ENCODE results near the gene ASTN2. TPM values are rescaled to one million over a fixed set of nuclear protein-coding genes. Genes with fewer than 3 reads are reported as not detected.

Gene ASTN2
- total RNA-seq, 2 experiments from 2014 or later: 1.7 to 4.2 TPM

DNA sequence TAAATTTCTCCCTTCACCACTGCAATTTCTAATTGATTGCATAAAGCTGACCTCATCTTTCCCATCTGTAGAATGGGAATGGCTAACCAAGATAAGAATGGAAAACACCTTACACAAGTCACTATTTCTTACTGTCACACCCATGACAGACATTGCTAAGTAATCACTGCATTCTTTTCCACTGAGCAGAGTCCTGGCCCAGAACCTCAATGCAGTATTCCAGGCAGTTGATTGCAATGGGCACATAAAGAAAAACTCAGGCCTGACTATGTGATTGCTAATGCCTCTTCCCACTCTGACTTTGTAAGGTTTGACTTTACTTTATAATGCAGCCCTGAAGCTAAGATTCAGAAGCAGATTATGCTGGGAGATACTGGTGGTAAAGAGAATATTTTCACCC is 698.4 kb downstream of the ASTN2 start:
- no peak overlapping the region for H3K4me2 ChIP-seq (ENCODE audit: low read length)
- no peak overlapping the region for H2AFZ ChIP-seq (ENCODE audit: low read length)
- intact Hi-C loops (cut with micrococcal nuclease; ENCODE audit: unreplicated experiment): no loop called here
- H3K9me3 ChIP-seq (ENCODE audit: low read length): no peaks in the 10 kb centered on the region
- no peaks in the 10 kb centered on the region for H3K4me1 ChIP-seq (ENCODE audit: insufficient read depth, low read length, poor library complexity, severe bottlenecking)
- no peak for TF ChIP-seq EZH2phosphoT487 (IDR thresholded peaks at IDR 0.05; ENCODE audit: borderline replicate concordance, low read depth, low read length)
- TF ChIP-seq, protein P1, sequence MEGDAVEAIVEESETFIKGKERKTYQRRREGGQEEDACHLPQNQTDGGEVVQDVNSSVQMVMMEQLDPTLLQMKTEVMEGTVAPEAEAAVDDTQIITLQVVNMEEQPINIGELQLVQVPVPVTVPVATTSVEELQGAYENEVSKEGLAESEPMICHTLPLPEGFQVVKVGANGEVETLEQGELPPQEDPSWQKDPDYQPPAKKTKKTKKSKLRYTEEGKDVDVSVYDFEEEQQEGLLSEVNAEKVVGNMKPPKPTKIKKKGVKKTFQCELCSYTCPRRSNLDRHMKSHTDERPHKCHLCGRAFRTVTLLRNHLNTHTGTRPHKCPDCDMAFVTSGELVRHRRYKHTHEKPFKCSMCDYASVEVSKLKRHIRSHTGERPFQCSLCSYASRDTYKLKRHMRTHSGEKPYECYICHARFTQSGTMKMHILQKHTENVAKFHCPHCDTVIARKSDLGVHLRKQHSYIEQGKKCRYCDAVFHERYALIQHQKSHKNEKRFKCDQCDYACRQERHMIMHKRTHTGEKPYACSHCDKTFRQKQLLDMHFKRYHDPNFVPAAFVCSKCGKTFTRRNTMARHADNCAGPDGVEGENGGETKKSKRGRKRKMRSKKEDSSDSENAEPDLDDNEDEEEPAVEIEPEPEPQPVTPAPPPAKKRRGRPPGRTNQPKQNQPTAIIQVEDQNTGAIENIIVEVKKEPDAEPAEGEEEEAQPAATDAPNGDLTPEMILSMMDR (conservative IDR thresholded peaks at IDR 0.05; ENCODE audit: low read length): no peak
- H3K9me2 ChIP-seq (ENCODE audit: insufficient read depth, low read length): no peaks in the 10 kb centered on the region
- no peak overlapping the region for H3K4me3 ChIP-seq (ENCODE audit: low read depth, low read length, poor library complexity, severe bottlenecking)
- CTCF ChIA-PET (ENCODE audit: unreplicated experiment): no interaction called here
- POLR2A ChIA-PET: no interaction called here
- BruUV-seq (replicated peaks): no TSS peak
- no peaks in the 10 kb centered on the region for H3K79me2 ChIP-seq (ENCODE audit: insufficient read depth, low read depth, low read length)
- no peak overlapping the region for H3K27ac ChIP-seq (ENCODE audit: low read depth, low read length, poor library complexity, severe bottlenecking)
- H4K20me1 ChIP-seq (ENCODE audit: insufficient read depth, low read length): no peaks in the 10 kb centered on the region
- no peaks in the 10 kb centered on the region for H3K36me3 ChIP-seq (ENCODE audit: insufficient read depth, low read length)
- DNase-seq (ENCODE audit: low spot score): no peak

DNA sequence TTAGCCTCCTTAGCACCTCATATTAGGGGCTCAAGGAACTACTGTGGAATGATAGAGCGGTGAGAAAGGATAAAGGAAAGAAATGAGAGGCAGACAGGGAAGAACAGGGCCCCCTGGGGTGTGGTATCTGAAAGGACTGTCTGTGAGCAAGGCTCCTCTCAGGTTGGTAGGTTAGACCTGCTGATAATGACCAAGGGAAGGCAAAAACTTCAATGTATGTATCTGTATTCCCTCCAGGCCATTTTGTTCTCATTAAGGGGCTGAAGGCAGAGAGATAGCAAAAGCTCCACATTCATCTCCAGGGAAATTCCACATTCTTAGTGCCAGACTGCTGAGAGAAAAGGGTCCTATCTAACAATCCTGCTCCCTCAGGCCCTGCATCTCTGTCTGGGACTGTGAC is 699.1 kb downstream of the ASTN2 start:
- no peaks in the 10 kb centered on the region for H4K20me1 ChIP-seq (ENCODE audit: insufficient read depth, low read length)
- TF ChIP-seq, protein P1 (conservative IDR thresholded peaks at IDR 0.05; ENCODE audit: low read length): no peak
- TF ChIP-seq EZH2phosphoT487 (IDR thresholded peaks at IDR 0.05; ENCODE audit: borderline replicate concordance, low read depth, low read length): no peak
- no peak overlapping the region for H3K4me2 ChIP-seq (ENCODE audit: low read length)
- H3K36me3 ChIP-seq (ENCODE audit: insufficient read depth, low read length): no peaks in the 10 kb centered on the region
- POLR2A ChIA-PET: no interaction called here
- H3K9me2 ChIP-seq (ENCODE audit: insufficient read depth, low read length): no peaks in the 10 kb centered on the region
- no peak overlapping the region for H2AFZ ChIP-seq (ENCODE audit: low read length)
- DNase-seq (ENCODE audit: low spot score): no peak
- no peaks in the 10 kb centered on the region for H3K79me2 ChIP-seq (ENCODE audit: insufficient read depth, low read depth, low read length)
- CTCF ChIA-PET (ENCODE audit: unreplicated experiment): no interaction called here
- H3K4me1 ChIP-seq (ENCODE audit: insufficient read depth, low read length, poor library complexity, severe bottlenecking): no peaks in the 10 kb centered on the region
- H3K4me3 ChIP-seq (ENCODE audit: low read depth, low read length, poor library complexity, severe bottlenecking): no peak overlapping the region
- intact Hi-C loops (cut with micrococcal nuclease; ENCODE audit: unreplicated experiment): no loop called here
- H3K27ac ChIP-seq (ENCODE audit: low read depth, low read length, poor library complexity, severe bottlenecking): no peak overlapping the region
- BruUV-seq (replicated peaks): no TSS peak
- no peaks in the 10 kb centered on the region for H3K9me3 ChIP-seq (ENCODE audit: low read length)

DNA sequence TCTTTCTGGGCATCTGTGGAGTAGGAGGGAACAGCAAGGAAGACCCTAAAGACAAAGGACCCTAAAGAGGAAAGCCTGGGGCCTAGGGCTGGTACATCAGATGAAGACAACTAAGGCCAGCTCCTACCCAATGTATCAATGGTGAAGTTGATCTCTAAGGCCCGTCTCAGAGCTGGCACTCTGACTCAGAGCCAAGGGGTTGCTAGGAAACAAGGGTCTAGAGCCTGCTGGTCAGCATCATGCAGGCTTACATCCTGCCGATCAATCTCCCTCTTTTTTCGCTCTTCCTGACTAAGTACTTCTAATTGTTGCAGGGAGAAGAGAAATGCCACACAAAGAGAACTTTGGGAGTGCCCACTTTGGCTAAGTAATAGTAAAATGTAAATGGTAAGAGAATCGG is 701.6 kb downstream of the ASTN2 start:
- Histone ChIP-seq H3K27ac (ENCODE audit: low read depth, low read length, poor library complexity, severe bottlenecking) (no peak overlapping the region), H3K36me3 (ENCODE audit: insufficient read depth, low read length) (no peaks in the 10 kb centered on the region), H3K4me3 (ENCODE audit: low read depth, low read length, poor library complexity, severe bottlenecking) (no peak overlapping the region), H3K9me3 (ENCODE audit: low read length) (no peaks in the 10 kb centered on the region), H2AFZ (ENCODE audit: low read length) (no peak overlapping the region), H3K9me2 (ENCODE audit: insufficient read depth, low read length) (no peaks in the 10 kb centered on the region), H3K4me1 (ENCODE audit: insufficient read depth, low read length, poor library complexity, severe bottlenecking) (no peaks in the 10 kb centered on the region), H3K4me2 (ENCODE audit: low read length) (no peak overlapping the region), H3K79me2 (ENCODE audit: insufficient read depth, low read depth, low read length) (no peaks in the 10 kb centered on the region), H4K20me1 (ENCODE audit: insufficient read depth, low read length) (no peaks in the 10 kb centered on the region)
- DNase-seq (ENCODE audit: low spot score): no peak
- POLR2A ChIA-PET: no interaction called here
- no peak for TF ChIP-seq EZH2phosphoT487 (IDR thresholded peaks at IDR 0.05; ENCODE audit: borderline replicate concordance, low read depth, low read length)
- TF ChIP-seq, protein P1 (conservative IDR thresholded peaks at IDR 0.05; ENCODE audit: low read length): no peak
- CTCF ChIA-PET (ENCODE audit: unreplicated experiment): no interaction called here
- no TSS peak for BruUV-seq (replicated peaks)
- intact Hi-C loops (cut with micrococcal nuclease; ENCODE audit: unreplicated experiment): no loop called here
